Loucy (cell line): Measurements from ENCODE around the gene MAN2B2.

Experiments used
- H2AFZ ChIP-seq: fragments of 200-600 bp; sonication (generic); 2 replicates; pipeline ENCODE4 v1.6.0; 2016; ENCODE audit warnings: antibody characterized with exemption, mild to moderate bottlenecking, low read length, moderate library complexity
- H3F3A ChIP-seq: fragments of 200-600 bp; 2 replicates; pipeline ENCODE4 v1.6.0; 2016; ENCODE audit warnings: antibody characterized with exemption, low read depth, mild to moderate bottlenecking
- H3K27me3 ChIP-seq: fragments of 200-600 bp; sonication (generic); 2 replicates; pipeline ENCODE4 v1.6.1; 2014; ENCODE audit warnings: low read length, mild to moderate bottlenecking; ENCODE audit not compliant: insufficient read depth, poor library complexity, severe bottlenecking
- H3K36me3 ChIP-seq: fragments of 200-600 bp; sonication (generic); 2 replicates; pipeline ENCODE4 v1.6.1; 2016; ENCODE audit warnings: low read length; ENCODE audit not compliant: insufficient read depth
- H3K4me1 ChIP-seq: fragments of 200-600 bp; sonication (generic); 2 replicates; pipeline ENCODE4 v1.5.1; 2014; ENCODE audit warnings: low read length, mild to moderate bottlenecking; ENCODE audit not compliant: insufficient read depth, poor library complexity, severe bottlenecking
- H3K4me2 ChIP-seq: fragments of 200-600 bp; sonication (generic); 2 replicates; pipeline ENCODE4 v1.6.0; 2014; ENCODE audit warnings: antibody characterized with exemption, low read length, low read depth, mild to moderate bottlenecking; ENCODE audit not compliant: poor library complexity, severe bottlenecking
- H3K4me3 ChIP-seq: fragments of 200-600 bp; sonication (generic); 2 replicates; pipeline ENCODE4 v1.5.1; 2014; ENCODE audit warnings: low read length, mild to moderate bottlenecking, mixed read lengths; ENCODE audit not compliant: poor library complexity, severe bottlenecking
- H3K79me2 ChIP-seq: fragments of 200-600 bp; sonication (generic); 2 replicates; pipeline ENCODE4 v1.6.1; 2014; ENCODE audit warnings: low read length; ENCODE audit not compliant: insufficient read depth
- H3K9ac ChIP-seq: fragments of 200-600 bp; sonication (generic); 2 replicates; pipeline ENCODE4 v1.6.0; 2014; ENCODE audit warnings: mild to moderate bottlenecking, low read depth, low read length, moderate library complexity; ENCODE audit not compliant: poor library complexity, severe bottlenecking
- H3K9me2 ChIP-seq: fragments of 200-600 bp; sonication (generic); replicated peaks from 2 replicates; pipeline ENCODE4 v1.6.1; 2016; ENCODE audit warnings: low read depth, low read length, mixed read lengths
- H3K9me3 ChIP-seq: fragments of 200-600 bp; sonication (generic); 2 replicates; pipeline ENCODE4 v1.6.1; 2014; ENCODE audit warnings: mild to moderate bottlenecking, antibody characterized with exemption, low read length, low read depth; ENCODE audit not compliant: insufficient read depth
- H4K20me1 ChIP-seq: fragments of 200-600 bp; sonication (generic); 2 replicates; pipeline ENCODE4 v1.6.0; 2014; ENCODE audit warnings: antibody characterized with exemption, low read length, mild to moderate bottlenecking; ENCODE audit not compliant: insufficient read depth, poor library complexity, severe bottlenecking
- CTCF ChIP-seq: fragments of 200-600 bp; sonication (generic); conservative IDR thresholded peaks from 2 replicates; pipeline ENCODE4 v1.5.1; 2014; ENCODE audit warnings: mild to moderate bottlenecking, antibody characterized with exemption, low read length
- EZH2phosphoT487 ChIP-seq: fragments of 200-600 bp; IDR thresholded peaks from 2 replicates; pipeline ENCODE4 v1.6.1; 2018; ENCODE audit warnings: antibody characterized with exemption, mild to moderate bottlenecking, moderate library complexity, borderline replicate concordance

The MAN2B2 gene

GRCh38 chr4:6594341-6594740 lies 19.4 kb downstream of the MAN2B2 start:
- H3K4me2 ChIP-seq = no peak overlapping the region
- no peaks in the 10 kb centered on the region for H3K79me2 ChIP-seq
- no peaks in the 10 kb centered on the region for H3K27me3 ChIP-seq
- H3K9me3 ChIP-seq = no peaks in the 10 kb centered on the region
- TF ChIP-seq CTCF = no peak
- no peak for TF ChIP-seq EZH2phosphoT487
- no peaks in the 10 kb centered on the region for H3F3A ChIP-seq
- H3K36me3 ChIP-seq = no peaks in the 10 kb centered on the region
- no peaks in the 10 kb centered on the region for H4K20me1 ChIP-seq
- H2AFZ ChIP-seq = no peak overlapping the region
- H3K4me3 ChIP-seq = no peak overlapping the region
- H3K9ac ChIP-seq = no peak overlapping the region
- no peaks in the 10 kb centered on the region for H3K9me2 ChIP-seq
- H3K4me1 ChIP-seq = no peaks in the 10 kb centered on the region

- Histone ChIP-seq H4K20me1 (no peaks in the 10 kb centered on the region), H3K4me1 (no peaks in the 10 kb centered on the region), H3K4me3 (no peak overlapping the region), H3K4me2 (no peak overlapping the region), H3F3A (no peaks in the 10 kb centered on the region), H3K9ac (no peak overlapping the region), H3K27me3 (no peaks in the 10 kb centered on the region), H3K79me2 (no peaks in the 10 kb centered on the region), H2AFZ (no peak overlapping the region), H3K9me2 (no peaks in the 10 kb centered on the region), H3K9me3 (no peaks in the 10 kb centered on the region), H3K36me3 (no peaks in the 10 kb centered on the region)
- TF ChIP-seq CTCF (no peak), EZH2phosphoT487 (no peak)
Observed at GRCh38 chr4:6594826-6595355, 19.9 kb downstream of the MAN2B2 start.

GRCh38 chr4:6595897-6596537 lies 21.0 kb downstream of the MAN2B2 start:
- Histone ChIP-seq H3K9me3 (no peaks in the 10 kb centered on the region), H3K4me1 (no peaks in the 10 kb centered on the region), H3K4me3 (no peak overlapping the region), H2AFZ (no peak overlapping the region), H4K20me1 (no peaks in the 10 kb centered on the region), H3K27me3 (no peaks in the 10 kb centered on the region), H3K9ac (no peak overlapping the region), H3K79me2 (no peaks in the 10 kb centered on the region), H3K36me3 (peaks cover 4% of the 10 kb centered on the region; the same call in 1 of the 2 replicates), H3K9me2 (no peaks in the 10 kb centered on the region), H3F3A (no peaks in the 10 kb centered on the region), H3K4me2 (no peak overlapping the region)
- no peak for TF ChIP-seq CTCF
- no peak for TF ChIP-seq EZH2phosphoT487
